ENCODE results near the gene GAREM1.

GRCh38 chr18:32368991-32369390 lies 101.7 kb downstream of the GAREM1 start:
- TF ChIP-seq, protein P1, sequence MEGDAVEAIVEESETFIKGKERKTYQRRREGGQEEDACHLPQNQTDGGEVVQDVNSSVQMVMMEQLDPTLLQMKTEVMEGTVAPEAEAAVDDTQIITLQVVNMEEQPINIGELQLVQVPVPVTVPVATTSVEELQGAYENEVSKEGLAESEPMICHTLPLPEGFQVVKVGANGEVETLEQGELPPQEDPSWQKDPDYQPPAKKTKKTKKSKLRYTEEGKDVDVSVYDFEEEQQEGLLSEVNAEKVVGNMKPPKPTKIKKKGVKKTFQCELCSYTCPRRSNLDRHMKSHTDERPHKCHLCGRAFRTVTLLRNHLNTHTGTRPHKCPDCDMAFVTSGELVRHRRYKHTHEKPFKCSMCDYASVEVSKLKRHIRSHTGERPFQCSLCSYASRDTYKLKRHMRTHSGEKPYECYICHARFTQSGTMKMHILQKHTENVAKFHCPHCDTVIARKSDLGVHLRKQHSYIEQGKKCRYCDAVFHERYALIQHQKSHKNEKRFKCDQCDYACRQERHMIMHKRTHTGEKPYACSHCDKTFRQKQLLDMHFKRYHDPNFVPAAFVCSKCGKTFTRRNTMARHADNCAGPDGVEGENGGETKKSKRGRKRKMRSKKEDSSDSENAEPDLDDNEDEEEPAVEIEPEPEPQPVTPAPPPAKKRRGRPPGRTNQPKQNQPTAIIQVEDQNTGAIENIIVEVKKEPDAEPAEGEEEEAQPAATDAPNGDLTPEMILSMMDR (IDR thresholded peaks at IDR 0.05), result no peak
- TF ChIP-seq POLR2A (IDR thresholded peaks at IDR 0.05) (no peak), POLR2AphosphoS5 (IDR thresholded peaks at IDR 0.05) (no peak)

All from upper lobe of left lung (tissue), 4 donors.